IMR-90 (cell line): Measurements from ENCODE around the gene MFRP. TPM values are rescaled to one million over a fixed set of nuclear protein-coding genes. Genes with fewer than 3 reads are reported as not detected.

ENCODE experiments used
- ATAC-seq: fragments of 200-7000 bp; cut with Tn5 transposase; 2 replicates; pipeline ENCODE4 v1.9.1; 2020; ENCODE audit warnings: low read depth, mild to moderate bottlenecking, moderate library complexity
- BruUV-seq: library from RNA; stranded (reverse); fragments of 400-500 nt; replicated peaks from 2 replicates; lab custom pipeline; 2021; lab: Mats Ljungman, UMichigan
- CTCF ChIA-PET: fragments of 300-600 bp; formaldehyde crosslinking; extraction: SDS; loops from one replicate; lab custom pipeline; 2021; ENCODE audit warnings: antibody characterized with exemption; lab: Yijun Ruan, JAX
- POLR2A ChIA-PET: fragments of 300-600 bp; sonication (Branson Sonifier 250); formaldehyde crosslinking; loops from one replicate; lab custom pipeline; 2022; ENCODE audit warnings: antibody characterized with exemption; ENCODE audit not compliant: unreplicated experiment; lab: Charles Lee
- DNase-seq: peaks from one replicate; pipeline ENCODE4 v3.0.0; 2013
- H2AFZ ChIP-seq: replicated peaks from 2 replicates; pipeline ENCODE3; 2013; ENCODE audit warnings: low read length, mild to moderate bottlenecking; ENCODE audit not compliant: poor library complexity
- H2AK5ac ChIP-seq: 2 replicates; pipeline ENCODE4 v1.6.1; 2013; ENCODE audit warnings: low read depth, low read length, inconsistent platforms
- H2AK9ac ChIP-seq: replicated peaks from 2 replicates; pipeline ENCODE3; 2013; ENCODE audit warnings: mild to moderate bottlenecking, low read depth, low read length, moderate library complexity; ENCODE audit not compliant: poor library complexity
- H2BK120ac ChIP-seq: 2 replicates; pipeline ENCODE4 v1.6.1; 2013; ENCODE audit warnings: low read depth, low read length, inconsistent platforms
- H2BK15ac ChIP-seq: 3 replicates; pipeline ENCODE4 v1.6.1; 2013; ENCODE audit warnings: low read depth, low read length, inconsistent platforms
- H2BK20ac ChIP-seq: 2 replicates; pipeline ENCODE4 v1.6.1; 2013; ENCODE audit warnings: low read depth, mild to moderate bottlenecking, inconsistent platforms, low read length, moderate library complexity
- H2BK5ac ChIP-seq: 2 replicates; pipeline ENCODE4 v1.6.1; 2013; ENCODE audit warnings: mild to moderate bottlenecking, low read depth, low read length, inconsistent platforms; ENCODE audit not compliant: poor library complexity, severe bottlenecking
- H3K14ac ChIP-seq: replicated peaks from 2 replicates; pipeline ENCODE4 v1.6.1; 2013; ENCODE audit warnings: low read depth, low read length, inconsistent platforms
- H3K18ac ChIP-seq: 2 replicates; pipeline ENCODE4 v1.6.1; 2013; ENCODE audit warnings: low read depth, low read length, control low read depth
- H3K23ac ChIP-seq: 2 replicates; pipeline ENCODE4 v1.6.1; 2013; ENCODE audit warnings: low read depth, low read length, inconsistent platforms
- H3K27ac ChIP-seq: 2 replicates; pipeline ENCODE4 v1.5.1; 2013; ENCODE audit warnings: mild to moderate bottlenecking, control low read depth, low read length; ENCODE audit not compliant: insufficient read depth
- H3K27me3 ChIP-seq: 2 replicates; pipeline ENCODE4 v1.6.1; 2013; ENCODE audit warnings: low read length; ENCODE audit not compliant: control insufficient read depth, insufficient read depth
- H3K36me3 ChIP-seq: 2 replicates; pipeline ENCODE4 v1.6.1; 2013; ENCODE audit warnings: low read length, mixed read lengths; ENCODE audit not compliant: control insufficient read depth, insufficient read depth
- H3K4ac ChIP-seq: 2 replicates; pipeline ENCODE4 v1.6.1; 2013; ENCODE audit warnings: low read depth, low read length, inconsistent platforms
- H3K4me1 ChIP-seq: 2 replicates; pipeline ENCODE4 v1.6.1; 2013; ENCODE audit warnings: low read length, mixed read lengths; ENCODE audit not compliant: control insufficient read depth, insufficient read depth
- H3K4me2 ChIP-seq: 2 replicates; pipeline ENCODE4 v1.6.1; 2013; ENCODE audit warnings: low read depth, mild to moderate bottlenecking, control low read depth, low read length, moderate library complexity
- H3K4me3 ChIP-seq: 2 replicates; pipeline ENCODE4 v1.5.1; 2013; ENCODE audit warnings: low read depth, mild to moderate bottlenecking, control low read depth, low read length, moderate library complexity; ENCODE audit not compliant: insufficient read depth
- H3K56ac ChIP-seq: 2 replicates; pipeline ENCODE4 v1.6.1; 2013; ENCODE audit warnings: low read length, inconsistent platforms; ENCODE audit not compliant: insufficient read depth; ENCODE audit errors: extremely low read depth
- H3K79me1 ChIP-seq, 2 experiments: 2 replicates each; pipeline ENCODE4 v1.6.1; 2013; ENCODE audit warnings: low read length in 2 of 2, inconsistent platforms in 1 of 2, low read depth in 1 of 2
- H3K9ac ChIP-seq: 2 replicates; pipeline ENCODE4 v1.6.1; 2013; ENCODE audit warnings: low read depth, low read length, control low read depth
- H3K9me1 ChIP-seq: 2 replicates; pipeline ENCODE4 v1.6.1; 2013; ENCODE audit warnings: low read length, inconsistent platforms; ENCODE audit not compliant: insufficient read depth
- H3K9me3 ChIP-seq: 2 replicates; pipeline ENCODE4 v1.6.1; 2013; ENCODE audit warnings: low read length; ENCODE audit not compliant: control insufficient read depth, insufficient read depth
- H4K20me1 ChIP-seq: 2 replicates; pipeline ENCODE4 v1.6.1; 2013; ENCODE audit warnings: low read length, inconsistent platforms; ENCODE audit not compliant: insufficient read depth
- H4K5ac ChIP-seq: 2 replicates; pipeline ENCODE4 v1.6.1; 2013; ENCODE audit warnings: mild to moderate bottlenecking, low read depth, low read length, control low read depth
- H4K8ac ChIP-seq, 2 experiments: 2 replicates each; pipeline ENCODE4 v1.6.1; 2013; ENCODE audit warnings: low read depth in 2 of 2, low read length in 2 of 2, control low read depth in 1 of 2, inconsistent platforms in 1 of 2
- H4K91ac ChIP-seq: 2 replicates; pipeline ENCODE4 v1.6.1; 2013; ENCODE audit warnings: low read depth, low read length, inconsistent platforms; ENCODE audit not compliant: insufficient read depth
- BHLHE40 ChIP-seq: fragments of 150-350 bp; IDR thresholded peaks from 2 replicates; pipeline ENCODE4 v1.6.1; 2016; ENCODE audit warnings: mild to moderate bottlenecking, low read depth, low read length
- CEBPB ChIP-seq: IDR thresholded peaks from 2 replicates; pipeline ENCODE4 v1.6.1; 2012; ENCODE audit warnings: low read depth, low read length, improper control_type of control experiment
- CHD1 ChIP-seq: IDR thresholded peaks from 2 replicates; pipeline ENCODE4 v1.6.1; 2012; ENCODE audit warnings: low read depth, low read length, improper control_type of control experiment
- FOS ChIP-seq: fragments of 150-350 bp; IDR thresholded peaks from 2 replicates; pipeline ENCODE4 v1.6.1; 2016; ENCODE audit warnings: low read depth, low read length
- MAFK ChIP-seq: IDR thresholded peaks from 2 replicates; pipeline ENCODE4 v1.6.1; 2012; ENCODE audit warnings: low read depth, low read length, improper control_type of control experiment
- MAZ ChIP-seq: IDR thresholded peaks from 2 replicates; pipeline ENCODE4 v1.6.1; 2012; ENCODE audit warnings: low read depth, mild to moderate bottlenecking, low read length, improper control_type of control experiment, moderate library complexity, borderline replicate concordance
- MXI1 ChIP-seq: IDR thresholded peaks from 2 replicates; pipeline ENCODE4 v1.6.1; 2012; ENCODE audit warnings: low read depth, mild to moderate bottlenecking, low read length, moderate library complexity, borderline replicate concordance
- NFE2L2 ChIP-seq: fragments of 150-350 bp; IDR thresholded peaks from 2 replicates; pipeline ENCODE4 v1.6.1; 2016; ENCODE audit warnings: low read depth, mild to moderate bottlenecking, low read length
- POLR2A ChIP-seq: IDR thresholded peaks from 2 replicates; pipeline ENCODE4 v1.6.1; 2012; ENCODE audit warnings: mild to moderate bottlenecking, low read depth, low read length
- RAD21 ChIP-seq: IDR thresholded peaks from 2 replicates; pipeline ENCODE4 v1.6.1; 2012; ENCODE audit warnings: low read length, improper control_type of control experiment
- RCOR1 ChIP-seq: IDR thresholded peaks from 2 replicates; pipeline ENCODE4 v1.6.1; 2012; ENCODE audit warnings: mild to moderate bottlenecking, low read length, improper control_type of control experiment; ENCODE audit not compliant: insufficient replicate concordance
- RFX5 ChIP-seq: IDR thresholded peaks from 2 replicates; pipeline ENCODE4 v1.8.0; 2012; ENCODE audit warnings: low read depth, mild to moderate bottlenecking, low read length, moderate library complexity
- WGBS, 2 experiments: methylation state at CpG; one replicate each; pipeline versions ENCODE4 v1.1.5 to v1.1.7; 2013; ENCODE audit warnings: missing lambda C conversion rate in 2 of 2; ENCODE audit not compliant: insufficient read length in 1 of 2; ENCODE audit errors: extremely low coverage in 2 of 2; 5-methylcytosine and 5-hydroxymethylcytosine counted together
- dilution Hi-C: fragments of 300-500 bp; cut with HindIII; formaldehyde crosslinking; loops from one replicate; pipeline ENCODE4 v1.14.3; 2018; ENCODE audit warnings: low sequenced_read_pairs; ENCODE audit not compliant: unreplicated experiment
- in situ Hi-C: fragments of 300-500 bp; cut with MboI; formaldehyde crosslinking; loops from 3 replicates; pipeline ENCODE4 v1.14.3; 2019; ENCODE audit warnings: low sequenced_read_pairs, inconsistent platforms, mixed read lengths
- intact Hi-C: fragments of 100-400 bp; cut with micrococcal nuclease; formaldehyde crosslinking; loops from 2 replicates; pipeline ENCODE4 v1.10.0; 2022
- polyA plus RNA-seq, 3 experiments: library from polyadenylated mRNA; depleted of rRNA; stranded (reverse); fragments of >200 nt; gene quantifications; 2 replicates each; pipeline ENCODE4 v1.2.3, GENCODE V29; 2012; ENCODE audit warnings: low replicate concordance in 1 of 3
- total RNA-seq: library from RNA; depleted of rRNA; stranded (reverse); fragments of >200 nt; gene quantifications from 2 replicates; pipeline ENCODE4 v1.2.3, GENCODE V29; 2012
- TF ChIP-seq, protein P1 (sequence below): conservative IDR thresholded peaks from 2 replicates; pipeline ENCODE4 v1.5.1; 2012; ENCODE audit warnings: mild to moderate bottlenecking, low read depth, low read length, improper control_type of control experiment
- TF ChIP-seq, protein P2 (sequence below): fragments of 150-350 bp; IDR thresholded peaks from 2 replicates; pipeline ENCODE4 v1.6.1; 2016; ENCODE audit warnings: low read depth, mild to moderate bottlenecking, low read length, moderate library complexity, borderline replicate concordance
- TF ChIP-seq, protein P3 (sequence below): fragments of 150-350 bp; IDR thresholded peaks from 2 replicates; pipeline ENCODE4 v1.6.1; 2017; ENCODE audit warnings: mild to moderate bottlenecking, antibody characterized with exemption, low read length, low read depth

The MFRP gene
- total and polyA plus RNA-seq, 2 of the 4 experiments (the other 2 are of a cell fraction), result not detected

DNA sequence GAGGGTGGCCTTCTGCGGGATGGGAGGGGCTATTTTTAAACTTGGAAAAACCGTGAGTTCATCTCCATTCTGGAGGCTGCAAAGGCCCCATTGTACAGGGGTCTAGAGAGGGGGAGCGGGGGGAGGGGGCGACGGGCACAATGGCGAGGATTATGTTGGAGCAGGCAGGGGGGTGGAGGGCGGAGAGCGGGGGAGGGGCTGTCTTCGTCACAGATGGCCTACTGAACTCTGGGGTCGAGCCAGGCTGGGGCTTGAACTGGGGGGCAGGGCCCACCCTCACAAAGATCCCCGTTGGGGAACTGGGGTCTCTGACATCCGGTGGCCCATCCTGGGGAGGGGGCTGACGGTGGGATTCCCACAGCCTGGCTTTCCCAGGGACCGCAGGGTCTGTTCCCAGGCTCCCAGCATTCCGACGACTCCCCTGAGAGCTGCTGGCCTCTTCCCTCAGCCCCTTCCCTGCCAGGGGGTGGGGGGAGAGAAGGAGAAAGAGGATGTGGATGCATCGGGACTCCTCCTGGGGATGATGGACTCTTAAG, 26.2 kb downstream of the MFRP start:
- peak overlapping the region; percentile 73 for H3K4me2 ChIP-seq
- intact Hi-C loops (loop anchor here (2.0 to 5.0 kb wide), 2 partner anchors 18 to 173 kb away; partner anchors contain the start of gene ABCG4), dilution Hi-C loops (no loop called here), in situ Hi-C loops (no loop called here)
- peaks cover 17% of the 10 kb centered on the region for H3K9me1 ChIP-seq
- H3K4ac ChIP-seq, result peak overlapping the region; percentile 99
- H4K8ac ChIP-seq, result peak overlapping the region; percentile 95 to 98
- H3K9me3 ChIP-seq, result no peaks in the 10 kb centered on the region
- H2AFZ ChIP-seq, result peak overlapping the region; percentile 96
- H3K27me3 ChIP-seq, result no peaks in the 10 kb centered on the region
- POLR2A ChIA-PET, result interaction anchor here (0.8 to 1.0 kb wide), 2 partner anchors 12 to 17 kb away, joined by 4 to 7 read pairs; no protein-coding TSS in a partner anchor
- H3K23ac ChIP-seq, result peak overlapping the region; percentile 98
- H3K4me1 ChIP-seq, result peaks cover 44% of the 10 kb centered on the region
- H2BK15ac ChIP-seq, result peak overlapping the region; percentile 78; the same call in 2 of the 3 replicates
- peak overlapping the region; percentile 94 for H3K14ac ChIP-seq
- H3K36me3 ChIP-seq, result no peaks in the 10 kb centered on the region
- CTCF ChIA-PET, result interaction anchor here (1.0 to 1.7 kb wide), 3 partner anchors 18 to 175 kb away, joined by 3 to 9 read pairs (median 3); no protein-coding TSS in a partner anchor
- H4K91ac ChIP-seq, result peak overlapping the region; percentile 99
- H3K18ac ChIP-seq, result peak overlapping the region; percentile 74
- H2AK5ac ChIP-seq, result peak overlapping the region; percentile 96
- ATAC-seq, result no peak
- H3K56ac ChIP-seq, result peak overlapping the region; percentile 88
- peak overlapping the region; percentile 84 for H2BK5ac ChIP-seq
- peak overlapping the region; percentile 63 for H2BK20ac ChIP-seq
- 60% methylated on average over 2 of the region's 17 CpGs; no CpG with 5 or more reads in 1 of the 2 experiments for WGBS, 2 experiments
- H3K27ac ChIP-seq, result peak overlapping the region; percentile 93
- H3K79me1 ChIP-seq, result peaks cover 6 to 44% of the 10 kb centered on the region in 2 experiments; a peak in 3 of 4 replicates
- peak overlapping the region; percentile 79 for H3K9ac ChIP-seq
- H4K20me1 ChIP-seq, result peaks cover 8% of the 10 kb centered on the region
- H2AK9ac ChIP-seq, result peak overlapping the region; percentile 93
- peak overlapping the region; percentile 98 for H4K5ac ChIP-seq
- DNase-seq, result no peak
- no TSS peak for BruUV-seq
- peak overlapping the region; percentile 95 for H2BK120ac ChIP-seq
- H3K4me3 ChIP-seq, result peak overlapping the region; percentile 29
- TF ChIP-seq RCOR1, result no peak
- TF ChIP-seq, protein P1, sequence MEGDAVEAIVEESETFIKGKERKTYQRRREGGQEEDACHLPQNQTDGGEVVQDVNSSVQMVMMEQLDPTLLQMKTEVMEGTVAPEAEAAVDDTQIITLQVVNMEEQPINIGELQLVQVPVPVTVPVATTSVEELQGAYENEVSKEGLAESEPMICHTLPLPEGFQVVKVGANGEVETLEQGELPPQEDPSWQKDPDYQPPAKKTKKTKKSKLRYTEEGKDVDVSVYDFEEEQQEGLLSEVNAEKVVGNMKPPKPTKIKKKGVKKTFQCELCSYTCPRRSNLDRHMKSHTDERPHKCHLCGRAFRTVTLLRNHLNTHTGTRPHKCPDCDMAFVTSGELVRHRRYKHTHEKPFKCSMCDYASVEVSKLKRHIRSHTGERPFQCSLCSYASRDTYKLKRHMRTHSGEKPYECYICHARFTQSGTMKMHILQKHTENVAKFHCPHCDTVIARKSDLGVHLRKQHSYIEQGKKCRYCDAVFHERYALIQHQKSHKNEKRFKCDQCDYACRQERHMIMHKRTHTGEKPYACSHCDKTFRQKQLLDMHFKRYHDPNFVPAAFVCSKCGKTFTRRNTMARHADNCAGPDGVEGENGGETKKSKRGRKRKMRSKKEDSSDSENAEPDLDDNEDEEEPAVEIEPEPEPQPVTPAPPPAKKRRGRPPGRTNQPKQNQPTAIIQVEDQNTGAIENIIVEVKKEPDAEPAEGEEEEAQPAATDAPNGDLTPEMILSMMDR, result no peak
- TF ChIP-seq CEBPB, result no peak
- no peak for TF ChIP-seq MAFK
- TF ChIP-seq, protein P2, sequence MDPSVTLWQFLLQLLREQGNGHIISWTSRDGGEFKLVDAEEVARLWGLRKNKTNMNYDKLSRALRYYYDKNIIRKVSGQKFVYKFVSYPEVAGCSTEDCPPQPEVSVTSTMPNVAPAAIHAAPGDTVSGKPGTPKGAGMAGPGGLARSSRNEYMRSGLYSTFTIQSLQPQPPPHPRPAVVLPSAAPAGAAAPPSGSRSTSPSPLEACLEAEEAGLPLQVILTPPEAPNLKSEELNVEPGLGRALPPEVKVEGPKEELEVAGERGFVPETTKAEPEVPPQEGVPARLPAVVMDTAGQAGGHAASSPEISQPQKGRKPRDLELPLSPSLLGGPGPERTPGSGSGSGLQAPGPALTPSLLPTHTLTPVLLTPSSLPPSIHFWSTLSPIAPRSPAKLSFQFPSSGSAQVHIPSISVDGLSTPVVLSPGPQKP, result no peak
- no peak for TF ChIP-seq RAD21
- TF ChIP-seq MXI1, result no peak
- TF ChIP-seq, protein P3, sequence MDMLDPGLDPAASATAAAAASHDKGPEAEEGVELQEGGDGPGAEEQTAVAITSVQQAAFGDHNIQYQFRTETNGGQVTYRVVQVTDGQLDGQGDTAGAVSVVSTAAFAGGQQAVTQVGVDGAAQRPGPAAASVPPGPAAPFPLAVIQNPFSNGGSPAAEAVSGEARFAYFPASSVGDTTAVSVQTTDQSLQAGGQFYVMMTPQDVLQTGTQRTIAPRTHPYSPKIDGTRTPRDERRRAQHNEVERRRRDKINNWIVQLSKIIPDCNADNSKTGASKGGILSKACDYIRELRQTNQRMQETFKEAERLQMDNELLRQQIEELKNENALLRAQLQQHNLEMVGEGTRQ, result no peak
- no peak for TF ChIP-seq POLR2A
- no peak for TF ChIP-seq MAZ
- no peak for TF ChIP-seq CHD1
- no peak for TF ChIP-seq FOS
- no peak for TF ChIP-seq NFE2L2
- no peak for TF ChIP-seq BHLHE40
- TF ChIP-seq RFX5, result no peak
